ENCODE measurements around the gene MCRS1. TPM values are rescaled to one million over a fixed set of nuclear protein-coding genes. Genes with fewer than 3 reads are reported as not detected.

MCRS1 gene
- total RNA-seq, 3 donors from 2014 or later, result 51.6 to 66.7 (median 55.9) TPM

GRCh38 chr12:49547090-49547690 is 20.8 kb downstream of the MCRS1 start:
- TF ChIP-seq, protein P1, sequence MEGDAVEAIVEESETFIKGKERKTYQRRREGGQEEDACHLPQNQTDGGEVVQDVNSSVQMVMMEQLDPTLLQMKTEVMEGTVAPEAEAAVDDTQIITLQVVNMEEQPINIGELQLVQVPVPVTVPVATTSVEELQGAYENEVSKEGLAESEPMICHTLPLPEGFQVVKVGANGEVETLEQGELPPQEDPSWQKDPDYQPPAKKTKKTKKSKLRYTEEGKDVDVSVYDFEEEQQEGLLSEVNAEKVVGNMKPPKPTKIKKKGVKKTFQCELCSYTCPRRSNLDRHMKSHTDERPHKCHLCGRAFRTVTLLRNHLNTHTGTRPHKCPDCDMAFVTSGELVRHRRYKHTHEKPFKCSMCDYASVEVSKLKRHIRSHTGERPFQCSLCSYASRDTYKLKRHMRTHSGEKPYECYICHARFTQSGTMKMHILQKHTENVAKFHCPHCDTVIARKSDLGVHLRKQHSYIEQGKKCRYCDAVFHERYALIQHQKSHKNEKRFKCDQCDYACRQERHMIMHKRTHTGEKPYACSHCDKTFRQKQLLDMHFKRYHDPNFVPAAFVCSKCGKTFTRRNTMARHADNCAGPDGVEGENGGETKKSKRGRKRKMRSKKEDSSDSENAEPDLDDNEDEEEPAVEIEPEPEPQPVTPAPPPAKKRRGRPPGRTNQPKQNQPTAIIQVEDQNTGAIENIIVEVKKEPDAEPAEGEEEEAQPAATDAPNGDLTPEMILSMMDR (IDR thresholded peaks at IDR 0.05), result no peak
- no peaks in the 10 kb centered on the region for H3K36me3 ChIP-seq (ENCODE audit: low read depth)
- DNase-seq (no peak), ATAC-seq (no peak)
- intact Hi-C loops (cut with DNase I, micrococcal nuclease), result no loop called here
- H3K4me1 ChIP-seq (ENCODE audit: low read depth), result peaks cover 3% of the 10 kb centered on the region
- no peak overlapping the region for H3K4me3 ChIP-seq
- no peaks in the 10 kb centered on the region for H3K9me3 ChIP-seq

GRCh38 chr12:49546481-49546880 is 21.5 kb downstream of the MCRS1 start:
- intact Hi-C loops (cut with DNase I, micrococcal nuclease), result no loop called here
- H3K36me3 ChIP-seq (ENCODE audit: low read depth), result no peaks in the 10 kb centered on the region
- no peaks in the 10 kb centered on the region for H3K9me3 ChIP-seq
- H3K4me1 ChIP-seq (ENCODE audit: low read depth), result peaks cover 3% of the 10 kb centered on the region
- no peak overlapping the region for H3K4me3 ChIP-seq
- ATAC-seq (no peak), DNase-seq (no peak)
- TF ChIP-seq, protein P1 (IDR thresholded peaks at IDR 0.05), result no peak

DNA sequence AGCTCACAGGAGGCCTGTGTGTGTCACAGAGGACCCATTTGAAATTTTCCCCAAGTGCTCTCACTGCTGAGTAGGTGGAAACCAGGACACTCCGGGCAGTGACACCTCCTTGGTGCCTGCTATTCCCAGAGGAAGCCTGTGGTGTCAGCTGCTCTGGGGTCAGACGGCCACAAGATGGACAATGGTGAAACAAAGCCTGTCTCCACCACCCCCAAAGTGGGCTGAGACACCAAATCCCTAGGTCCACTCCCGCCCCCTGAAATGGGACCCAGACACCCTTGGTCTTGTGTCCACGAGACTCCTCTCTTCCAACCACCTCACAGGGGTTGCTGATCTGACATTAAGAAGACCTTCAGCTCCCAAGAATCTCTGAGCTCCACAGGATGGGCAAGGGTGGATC is 22.1 kb downstream of the MCRS1 start:
- DNase-seq, result no peak
- ATAC-seq, result no peak
- H3K4me3 ChIP-seq, result no peak overlapping the region
- no peaks in the 10 kb centered on the region for H3K9me3 ChIP-seq
- H3K36me3 ChIP-seq (ENCODE audit: low read depth), result no peaks in the 10 kb centered on the region
- TF ChIP-seq, protein P1 (IDR thresholded peaks at IDR 0.05), result no peak
- peaks cover 3% of the 10 kb centered on the region for H3K4me1 ChIP-seq (ENCODE audit: low read depth)
- intact Hi-C loops (cut with DNase I, micrococcal nuclease), result no loop called here

- TF ChIP-seq, protein P1 (IDR thresholded peaks at IDR 0.05), result no peak
- no peak overlapping the region for H3K4me3 ChIP-seq
- intact Hi-C loops (cut with DNase I, micrococcal nuclease), result no loop called here
- ATAC-seq (no peak), DNase-seq (no peak)
- peaks cover 5% of the 10 kb centered on the region for H3K4me1 ChIP-seq (ENCODE audit: low read depth)
- H3K9me3 ChIP-seq, result no peaks in the 10 kb centered on the region
- H3K36me3 ChIP-seq (ENCODE audit: low read depth), result no peaks in the 10 kb centered on the region
Measured at GRCh38 chr12:49543914-49544815, 23.8 kb downstream of the MCRS1 start.

DNA sequence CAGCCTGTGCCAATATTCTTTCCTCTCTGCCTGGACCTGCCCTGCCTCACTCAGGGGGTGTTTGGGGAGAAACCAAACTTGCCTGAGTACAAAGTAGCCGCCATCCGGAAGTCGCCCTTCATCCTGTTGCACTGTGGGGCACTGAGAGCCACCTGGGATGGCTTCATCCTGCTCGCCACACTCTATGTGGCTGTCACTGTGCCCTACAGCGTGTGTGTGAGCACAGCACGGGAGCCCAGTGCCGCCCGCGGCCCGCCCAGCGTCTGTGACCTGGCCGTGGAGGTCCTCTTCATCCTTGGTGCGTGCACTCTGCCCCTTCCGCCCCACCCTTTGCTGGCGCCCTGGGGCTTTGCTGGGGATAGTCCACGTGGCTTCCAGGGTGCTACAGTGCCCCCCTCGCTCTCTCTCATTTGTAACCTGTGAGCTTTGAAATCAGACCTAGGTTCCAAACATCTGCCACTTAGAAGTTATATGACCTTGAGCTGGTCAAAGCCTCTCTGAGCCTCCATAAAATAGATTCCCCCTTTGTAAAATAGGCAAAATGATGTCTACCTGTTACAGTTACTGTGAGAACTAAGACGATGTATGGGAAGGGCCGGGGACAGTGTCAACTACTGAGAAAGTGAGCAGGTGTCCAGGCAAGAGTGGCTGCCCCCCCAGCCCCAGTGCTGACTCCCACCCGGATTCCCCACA is 24.6 kb downstream of the MCRS1 start:
- TF ChIP-seq, protein P1 (IDR thresholded peaks at IDR 0.05), result no peak
- H3K36me3 ChIP-seq (ENCODE audit: low read depth), result no peaks in the 10 kb centered on the region
- ATAC-seq (no peak), DNase-seq (no peak)
- no peak overlapping the region for H3K4me3 ChIP-seq
- H3K4me1 ChIP-seq (ENCODE audit: low read depth), result peaks cover 4% of the 10 kb centered on the region
- intact Hi-C loops (cut with DNase I, micrococcal nuclease), result no loop called here
- H3K9me3 ChIP-seq, result no peaks in the 10 kb centered on the region
